Activated naive CD4-positive, alpha-beta T cell treated with anti-CD3 and anti-CD28 coated beads, Interleukin-2, amount 50 U/mL, for 24 hours (primary cell): ENCODE results near the gene ERCC6L.
"Not testable (repeated sequence)": the region's sequence is repeated elsewhere in the genome, so short reads cannot be mapped to it uniquely, and the experiment has no call there.

Experiments
- H3K27ac Mint-ChIP-seq: one replicate; pipeline ENCODE4 v1.8.0; 2021; ENCODE audit warnings: mild to moderate bottlenecking, mixed read lengths
- H3K27me3 Mint-ChIP-seq: one replicate; pipeline ENCODE4 v1.8.0; 2021; ENCODE audit warnings: mixed read lengths
- H3K36me3 Mint-ChIP-seq: one replicate; pipeline ENCODE4 v1.8.0; 2021; ENCODE audit warnings: mixed read lengths
- H3K4me1 Mint-ChIP-seq: one replicate; pipeline ENCODE4 v1.8.0; 2021; ENCODE audit warnings: mixed read lengths
- H3K4me3 Mint-ChIP-seq: one replicate; pipeline ENCODE4 v1.8.0; 2021; ENCODE audit warnings: mild to moderate bottlenecking, mixed read lengths
- H3K9me3 Mint-ChIP-seq: one replicate; pipeline ENCODE4 v1.8.0; 2021; ENCODE audit warnings: mixed read lengths

Gene ERCC6L

DNA sequence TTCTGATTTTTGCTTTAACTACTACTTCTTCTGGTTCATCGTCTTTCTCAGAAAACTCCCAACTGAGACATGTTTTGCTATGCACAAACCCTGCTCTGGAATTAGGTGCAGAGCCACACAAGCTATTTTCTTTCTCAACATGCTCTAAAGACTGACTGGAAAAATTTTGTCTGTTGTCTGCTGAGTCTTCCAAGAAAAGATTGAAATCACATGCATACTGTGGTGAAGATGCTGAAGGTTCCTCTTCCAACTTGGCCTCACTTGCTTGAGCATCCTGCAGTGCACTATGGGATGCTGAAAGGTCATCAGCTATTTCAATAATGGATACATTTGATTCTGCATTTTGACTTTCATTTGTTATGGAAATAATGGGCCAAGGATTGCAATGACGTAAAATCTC lies 33.1 kb downstream of the ERCC6L start:
- Mint-ChIP-seq H3K4me3 (no peak overlapping the region), H3K9me3 (no peaks in the 10 kb centered on the region), H3K36me3 (peaks cover 5% of the 10 kb centered on the region), H3K27ac (no peak overlapping the region), H3K27me3 (no peaks in the 10 kb centered on the region), H3K4me1 (no peaks in the 10 kb centered on the region)

DNA sequence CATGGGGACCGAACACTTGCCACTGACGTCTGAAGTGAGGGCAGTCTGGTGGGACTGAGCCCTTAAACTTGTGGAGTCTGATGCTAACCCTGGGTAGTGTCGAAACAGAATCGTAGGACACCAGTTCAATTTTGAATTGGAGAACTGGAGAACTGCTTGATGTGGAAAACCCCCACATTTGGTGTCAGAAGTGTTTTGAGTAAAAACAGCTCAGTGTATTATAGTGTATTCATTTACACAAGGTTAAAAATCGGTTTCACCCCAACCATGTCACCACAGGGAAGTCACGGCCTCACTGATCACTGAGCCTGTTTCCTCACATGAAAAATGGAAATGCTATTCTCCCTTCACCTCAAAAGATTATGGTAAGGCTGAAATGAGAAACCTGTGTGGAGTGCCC lies 35.4 kb downstream of the ERCC6L start:
- no peaks in the 10 kb centered on the region for H3K9me3 Mint-ChIP-seq
- H3K36me3 Mint-ChIP-seq: peaks cover 5% of the 10 kb centered on the region

DNA sequence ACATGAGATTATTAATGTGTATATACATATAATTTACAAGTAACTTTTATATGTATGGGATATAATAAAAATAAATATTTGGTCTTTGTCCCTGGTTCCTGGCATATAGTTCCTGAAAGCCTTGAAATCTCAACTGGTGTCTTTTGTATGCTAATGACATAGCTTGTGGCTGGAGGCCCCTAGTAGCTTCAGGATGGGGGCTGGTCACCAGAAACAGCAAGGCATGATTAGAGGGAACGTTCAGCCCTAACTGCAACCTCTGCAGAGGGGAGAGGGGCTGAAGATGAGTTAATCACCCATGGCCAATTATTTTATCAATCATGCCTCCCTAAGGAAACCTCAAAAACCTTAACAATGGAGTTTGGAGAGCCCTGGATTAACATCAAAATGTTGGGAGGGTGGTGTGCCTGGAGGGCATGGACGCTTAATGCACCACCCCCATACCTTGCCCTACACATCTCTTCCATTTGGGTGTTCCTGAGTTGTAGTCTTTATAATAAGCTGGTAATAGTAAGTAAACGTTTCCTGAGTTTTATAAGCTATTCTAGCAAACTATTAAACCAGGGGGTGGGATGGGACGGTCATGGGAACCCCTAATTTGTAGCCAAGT lies 35.9 kb downstream of the ERCC6L start:
- Mint-ChIP-seq H3K36me3 (peaks cover 5% of the 10 kb centered on the region), H3K27me3 (no peaks in the 10 kb centered on the region), H3K4me1 (no peaks in the 10 kb centered on the region), H3K4me3 (no peak overlapping the region), H3K27ac (no peak overlapping the region), H3K9me3 (no peaks in the 10 kb centered on the region)

More for the DNA sequence above, 35.4 kb downstream of the ERCC6L start:
- no peaks in the 10 kb centered on the region for H3K4me1 Mint-ChIP-seq
- no peak overlapping the region for H3K4me3 Mint-ChIP-seq
- no peak overlapping the region for H3K27ac Mint-ChIP-seq
- H3K27me3 Mint-ChIP-seq: no peaks in the 10 kb centered on the region

DNA sequence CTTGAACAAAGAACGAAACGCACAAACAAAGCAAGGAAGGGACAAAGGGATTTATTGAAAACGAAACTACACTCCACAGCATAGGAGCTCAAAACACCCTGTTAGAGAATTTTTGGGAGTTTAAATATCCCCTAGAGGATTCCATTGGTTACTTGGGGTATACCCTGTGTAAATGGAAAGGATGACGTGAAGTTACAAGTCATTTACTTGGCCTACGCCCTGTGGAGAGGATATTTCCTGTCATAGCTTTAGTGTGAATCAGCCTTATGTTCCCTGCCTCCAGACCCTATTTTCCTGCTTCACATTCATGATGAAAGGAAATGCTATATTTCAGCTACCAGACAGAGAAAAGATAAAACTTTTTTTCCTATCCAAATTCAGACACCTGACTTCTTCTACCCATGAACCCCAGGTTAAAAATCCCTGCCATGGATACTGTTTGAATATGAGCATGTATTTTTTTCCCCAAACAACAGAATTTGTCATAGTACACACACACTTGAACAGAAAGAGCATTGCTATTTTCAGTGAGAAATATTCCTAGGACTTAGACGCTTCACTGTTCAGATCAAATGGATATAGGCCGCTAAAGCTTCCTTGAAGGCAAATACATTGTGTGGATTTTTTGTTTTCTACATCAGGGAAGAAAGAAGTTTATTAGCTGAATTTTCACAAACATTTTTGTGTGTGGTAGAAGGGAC lies 36.8 kb downstream of the ERCC6L start:
- peaks cover 5% of the 10 kb centered on the region for H3K36me3 Mint-ChIP-seq
- no peaks in the 10 kb centered on the region for H3K9me3 Mint-ChIP-seq
- no peak overlapping the region for H3K4me3 Mint-ChIP-seq
- H3K27ac Mint-ChIP-seq: no peak overlapping the region
- H3K4me1 Mint-ChIP-seq: no peaks in the 10 kb centered on the region
- H3K27me3 Mint-ChIP-seq: no peaks in the 10 kb centered on the region

DNA sequence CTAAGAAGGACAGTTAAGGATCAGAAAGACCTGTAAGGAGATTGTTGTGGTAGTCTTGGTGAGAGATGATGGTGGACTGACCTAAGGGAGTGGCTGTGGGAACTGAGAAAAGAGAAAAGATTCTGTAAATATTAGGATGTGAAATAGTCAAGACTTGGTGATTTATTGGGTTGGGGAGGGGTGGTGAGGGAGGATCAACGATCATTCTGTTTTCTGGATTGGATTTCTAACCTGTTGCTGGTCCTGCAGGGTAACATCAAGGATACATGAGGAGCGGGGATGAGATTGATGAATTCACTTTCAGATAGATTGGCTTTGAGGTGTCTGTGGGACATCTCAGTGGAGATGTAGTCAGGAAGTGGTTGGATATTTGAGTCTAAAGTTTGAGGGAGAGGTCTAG lies 55.9 kb downstream of the ERCC6L start:
- Mint-ChIP-seq H3K27me3 (no peaks in the 10 kb centered on the region), H3K4me1 (peaks cover 24% of the 10 kb centered on the region), H3K36me3 (peaks cover 1% of the 10 kb centered on the region), H3K4me3 (no peak overlapping the region), H3K9me3 (no peaks in the 10 kb centered on the region), H3K27ac (no peak overlapping the region)

DNA sequence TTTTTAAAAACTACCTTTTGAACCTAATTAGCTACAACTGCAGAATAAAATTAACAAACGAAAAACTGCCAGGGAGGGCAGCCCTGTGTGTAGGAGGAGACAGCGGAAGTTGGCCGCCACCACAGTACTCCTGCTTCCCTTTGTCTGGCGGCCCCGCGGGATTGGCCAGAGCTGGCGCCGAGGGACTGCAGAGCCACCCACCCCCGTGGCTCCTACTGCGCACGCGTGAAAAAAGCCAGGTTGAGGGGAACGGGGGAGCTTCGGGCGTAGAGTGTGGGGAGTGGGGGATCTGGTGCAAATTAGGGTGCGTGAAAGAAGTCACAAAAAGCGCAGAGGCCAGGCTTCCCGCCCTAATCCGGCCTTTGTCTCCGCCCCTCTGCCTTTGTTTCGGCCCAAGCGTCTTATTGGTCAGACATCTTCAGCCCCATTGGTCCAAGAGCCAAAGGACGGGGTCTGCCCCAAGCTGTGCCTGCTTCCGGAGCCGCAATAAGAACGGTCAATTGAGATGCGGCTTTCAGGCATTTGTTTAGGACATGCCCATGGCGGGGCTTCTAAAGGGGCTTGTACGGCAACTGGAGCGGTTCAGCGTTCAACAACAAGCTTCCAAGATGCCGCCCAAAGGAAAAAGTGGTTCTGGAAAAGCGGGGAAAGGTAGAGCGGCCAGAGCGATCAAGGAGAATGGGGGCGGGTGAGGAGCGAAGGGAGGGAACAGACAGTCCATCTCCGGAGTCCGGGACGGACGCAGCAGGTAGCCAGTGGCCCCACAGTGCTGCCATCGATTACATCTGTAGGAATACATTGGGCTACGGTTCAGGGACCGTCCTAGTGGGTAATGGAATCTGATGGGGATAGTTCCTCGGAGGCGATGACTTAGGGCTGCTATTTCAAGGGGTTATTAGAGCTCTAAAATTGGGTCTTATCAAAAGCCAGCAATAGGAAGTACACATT lies 57.4 kb downstream of the ERCC6L start, which contains the start of gene PIN4:
Gene PIN4, plus strand, starts transcription at position 580 of the 948 bp plus-strand sequence. Its CDS starts 29 bp downstream, at position 609.
- peaks cover 24% of the 10 kb centered on the region for H3K4me1 Mint-ChIP-seq
- no peaks in the 10 kb centered on the region for H3K27me3 Mint-ChIP-seq
- H3K9me3 Mint-ChIP-seq: no peaks in the 10 kb centered on the region
- H3K4me3 Mint-ChIP-seq: no peak within 1 kb of the TSS
- peaks cover 1% of the 10 kb centered on the region for H3K36me3 Mint-ChIP-seq
- H3K27ac Mint-ChIP-seq: no peak within 1 kb of the TSS

DNA sequence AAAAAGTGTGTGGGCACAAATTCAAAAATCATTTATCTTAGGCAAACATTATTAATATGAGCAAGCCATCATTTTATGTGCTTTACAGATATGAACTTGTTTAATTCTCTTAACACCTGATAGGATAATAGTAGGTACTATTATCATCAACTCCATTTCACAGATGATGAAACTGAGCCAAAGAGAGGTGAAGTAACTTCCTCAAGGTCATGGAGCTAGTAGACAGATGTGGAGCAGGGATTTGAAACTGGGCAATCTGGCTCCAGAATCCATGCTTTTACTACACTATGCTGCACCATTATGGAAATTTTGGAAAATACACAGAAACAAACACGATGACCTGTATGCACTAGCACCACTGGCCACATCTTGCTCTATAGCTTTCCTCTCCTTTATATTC lies 58.3 kb downstream of the ERCC6L start:
- H3K9me3 Mint-ChIP-seq: no peaks in the 10 kb centered on the region
- no peak overlapping the region for H3K4me3 Mint-ChIP-seq
- no peaks in the 10 kb centered on the region for H3K36me3 Mint-ChIP-seq
- H3K27me3 Mint-ChIP-seq: no peaks in the 10 kb centered on the region
- peaks cover 17% of the 10 kb centered on the region for H3K4me1 Mint-ChIP-seq
- no peak overlapping the region for H3K27ac Mint-ChIP-seq

DNA sequence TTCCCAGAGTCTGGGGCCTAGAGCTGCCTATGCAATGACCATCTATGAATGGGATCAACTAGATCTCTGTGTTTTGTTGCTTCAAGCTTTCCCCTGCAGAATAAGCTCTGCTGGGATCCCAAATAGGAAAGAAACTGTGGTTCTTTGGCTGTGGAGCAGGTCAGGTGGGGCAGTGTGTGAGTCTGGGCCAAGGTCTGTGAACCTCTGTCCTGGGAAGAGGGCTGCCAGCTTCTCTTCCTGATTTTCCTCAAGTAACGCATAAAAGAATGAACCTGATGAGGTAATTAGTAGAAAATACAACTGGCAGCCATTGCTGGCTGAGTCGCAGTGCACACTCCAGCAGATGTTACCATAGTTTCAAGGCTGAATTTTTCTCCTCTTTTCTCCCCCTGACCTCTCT lies 61.8 kb downstream of the ERCC6L start:
- H3K9me3 Mint-ChIP-seq: no peaks in the 10 kb centered on the region
- no peaks in the 10 kb centered on the region for H3K27me3 Mint-ChIP-seq
- H3K4me1 Mint-ChIP-seq: peaks cover 11% of the 10 kb centered on the region
- no peaks in the 10 kb centered on the region for H3K36me3 Mint-ChIP-seq
- no peak overlapping the region for H3K4me3 Mint-ChIP-seq
- no peak overlapping the region for H3K27ac Mint-ChIP-seq

DNA sequence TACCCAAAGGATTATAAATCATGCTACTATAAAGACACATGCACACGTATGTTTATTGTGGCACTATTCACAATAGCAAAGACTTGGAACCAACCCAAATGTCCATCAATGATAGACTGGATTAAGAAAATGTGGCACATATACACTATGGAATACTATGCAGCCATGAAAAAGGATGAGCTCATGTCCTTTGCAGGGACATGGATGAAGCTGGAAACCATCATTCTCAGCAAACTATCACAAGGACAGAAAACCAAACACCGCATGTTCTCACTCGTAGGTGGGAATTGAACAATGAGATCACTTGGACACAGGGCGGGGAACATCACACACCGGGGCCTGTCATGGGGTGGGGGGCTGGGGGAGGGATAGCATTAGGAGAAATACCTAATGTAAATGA lies 62.5 kb downstream of the ERCC6L start:
- not testable (repeated sequence) for H3K9me3 Mint-ChIP-seq, H3K27ac Mint-ChIP-seq, H3K4me3 Mint-ChIP-seq, H3K36me3 Mint-ChIP-seq, H3K27me3 Mint-ChIP-seq
- H3K4me1 Mint-ChIP-seq: peaks cover 11% of the 10 kb centered on the region

DNA sequence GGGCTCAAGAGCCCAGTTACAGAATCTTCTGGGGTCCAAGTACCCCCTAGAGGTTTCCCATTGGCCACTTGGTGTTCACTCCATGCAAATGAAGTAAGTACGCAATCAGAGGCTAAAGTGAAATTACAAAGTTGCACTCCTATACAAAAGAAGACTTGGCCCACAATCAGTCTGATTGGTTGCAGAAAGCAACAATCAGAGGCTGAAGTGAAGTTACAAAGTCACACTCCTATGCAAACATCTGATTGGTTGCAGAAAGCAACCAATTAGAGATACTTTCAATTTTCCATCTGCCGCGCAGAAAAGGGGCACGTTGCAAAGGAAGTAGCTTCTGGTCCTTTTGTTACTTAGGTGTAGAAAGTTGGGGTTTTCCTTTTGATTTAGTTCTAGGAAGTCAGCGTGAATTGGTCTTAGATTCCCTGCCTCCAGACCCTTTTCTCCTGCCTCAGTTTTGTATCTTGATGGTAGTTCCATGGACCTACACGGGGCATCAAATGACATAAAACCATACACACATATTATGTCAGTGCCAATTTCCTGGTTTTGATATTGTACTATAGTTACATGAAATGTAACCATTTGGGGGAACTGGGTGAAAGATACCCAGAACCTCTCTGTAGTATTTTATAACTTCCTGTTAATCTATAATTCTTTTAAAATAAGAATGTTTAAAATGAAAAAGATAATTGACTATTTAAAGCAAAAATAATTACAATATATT lies 69.7 kb downstream of the ERCC6L start:
- peak overlapping the region; percentile 90 for H3K27ac Mint-ChIP-seq
- no peaks in the 10 kb centered on the region for H3K9me3 Mint-ChIP-seq
- no peaks in the 10 kb centered on the region for H3K27me3 Mint-ChIP-seq
- H3K36me3 Mint-ChIP-seq: no peaks in the 10 kb centered on the region
- peak overlapping the region; percentile 83 for H3K4me3 Mint-ChIP-seq
- peaks cover 5% of the 10 kb centered on the region for H3K4me1 Mint-ChIP-seq

DNA sequence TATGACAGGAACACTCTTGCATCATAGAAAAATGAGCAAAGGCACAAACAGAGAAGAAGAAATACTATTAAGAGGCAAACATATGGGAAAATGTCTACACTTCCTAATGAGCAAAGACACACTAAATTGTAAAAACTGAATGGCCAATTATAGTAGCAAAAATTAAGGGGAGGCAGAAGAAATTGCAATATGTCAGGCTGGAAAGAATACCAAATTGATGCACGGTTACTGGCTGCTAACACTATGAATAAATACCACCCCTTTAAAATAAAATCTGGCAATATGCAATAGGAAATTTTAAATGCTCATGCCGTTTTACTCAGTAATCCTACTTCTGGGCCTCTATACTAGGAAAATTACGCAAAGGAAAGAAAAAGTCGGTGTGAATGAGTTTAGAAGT lies 73.3 kb downstream of the ERCC6L start:
- Mint-ChIP-seq H3K9me3 (no peaks in the 10 kb centered on the region), H3K36me3 (no peaks in the 10 kb centered on the region), H3K27me3 (no peaks in the 10 kb centered on the region)

DNA sequence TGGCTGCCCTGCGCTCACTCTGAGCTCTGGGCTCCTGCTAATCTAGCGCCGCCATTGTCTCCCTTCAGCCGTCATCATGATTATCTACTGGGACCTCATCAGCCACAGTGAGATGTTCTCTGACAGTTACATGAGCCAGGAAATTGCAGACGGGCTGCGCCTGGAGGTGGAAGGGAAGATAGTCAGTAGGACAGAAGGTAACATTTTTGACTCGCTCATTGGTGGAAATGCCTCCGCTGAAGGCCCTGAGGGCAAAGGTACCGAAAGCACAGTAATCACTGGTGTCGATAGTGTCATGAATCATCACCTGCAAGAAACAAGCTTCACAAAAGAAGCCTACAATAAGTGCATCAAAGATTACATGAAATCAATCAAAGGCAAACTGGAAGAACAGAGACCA lies 79.1 kb downstream of the ERCC6L start:
- Mint-ChIP-seq H3K27ac (no peak overlapping the region), H3K4me3 (no peak overlapping the region), H3K36me3 (no peaks in the 10 kb centered on the region), H3K9me3 (no peaks in the 10 kb centered on the region), H3K27me3 (no peaks in the 10 kb centered on the region), H3K4me1 (no peaks in the 10 kb centered on the region)

More for the DNA sequence above, 73.3 kb downstream of the ERCC6L start:
- Mint-ChIP-seq H3K27ac (no peak overlapping the region), H3K4me1 (peaks cover 5% of the 10 kb centered on the region), H3K4me3 (no peak overlapping the region)

DNA sequence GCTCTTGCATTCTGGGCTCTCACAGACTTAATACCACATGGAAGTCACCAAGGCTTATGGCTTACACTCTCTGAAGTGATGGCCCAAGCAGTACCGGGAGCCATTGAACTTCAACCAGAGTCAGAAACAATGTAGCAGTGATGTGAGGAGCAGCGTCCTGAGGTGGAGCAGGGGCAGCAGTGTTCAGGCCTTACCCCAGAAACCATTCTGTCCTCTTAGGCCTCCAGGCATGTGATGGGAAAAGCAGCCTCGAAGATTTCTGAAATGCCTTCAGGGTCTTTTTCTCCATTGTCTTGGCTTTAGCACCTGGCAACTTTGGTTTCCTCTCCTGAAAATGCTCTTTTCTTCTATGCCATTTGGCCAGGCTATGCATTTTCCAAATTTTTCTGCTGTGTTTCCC lies 80.1 kb downstream of the ERCC6L start:
- no peaks in the 10 kb centered on the region for H3K27me3 Mint-ChIP-seq
- no peak overlapping the region for H3K4me3 Mint-ChIP-seq
- no peak overlapping the region for H3K27ac Mint-ChIP-seq
- no peaks in the 10 kb centered on the region for H3K9me3 Mint-ChIP-seq
- H3K4me1 Mint-ChIP-seq: no peaks in the 10 kb centered on the region
- H3K36me3 Mint-ChIP-seq: no peaks in the 10 kb centered on the region
